Astrocyte (in vitro differentiated cells and primary cell): ENCODE measurements around the gene MAPKAP1.

Source experiments
- CTCF ChIP-seq: IDR thresholded peaks from 2 replicates; pipeline ENCODE4 v1.5.1; 2011; ENCODE audit warnings: low read depth, mild to moderate bottlenecking, inconsistent platforms, low read length, moderate library complexity; ENCODE audit not compliant: insufficient read depth
- EZH2 ChIP-seq: IDR thresholded peaks from 2 replicates; pipeline ENCODE4 v1.6.1; 2012; ENCODE audit warnings: mild to moderate bottlenecking, low read length, inconsistent platforms; ENCODE audit not compliant: insufficient read depth

GRCh38 chr9:125507226-125507625 is 199.8 kb downstream of the MAPKAP1 start:
- TF ChIP-seq EZH2, result no peak
- TF ChIP-seq CTCF, result no peak
